LNCAP (cell line): ENCODE results near the gene APLP2.

ENCODE experiments used
- TF ChIP-seq, protein P1 (sequence below): fragments of 450-650 bp; IDR thresholded peaks from 2 replicates; pipeline ENCODE4 v1.5.1; 2017; ENCODE audit warnings: mild to moderate bottlenecking

Gene APLP2

DNA sequence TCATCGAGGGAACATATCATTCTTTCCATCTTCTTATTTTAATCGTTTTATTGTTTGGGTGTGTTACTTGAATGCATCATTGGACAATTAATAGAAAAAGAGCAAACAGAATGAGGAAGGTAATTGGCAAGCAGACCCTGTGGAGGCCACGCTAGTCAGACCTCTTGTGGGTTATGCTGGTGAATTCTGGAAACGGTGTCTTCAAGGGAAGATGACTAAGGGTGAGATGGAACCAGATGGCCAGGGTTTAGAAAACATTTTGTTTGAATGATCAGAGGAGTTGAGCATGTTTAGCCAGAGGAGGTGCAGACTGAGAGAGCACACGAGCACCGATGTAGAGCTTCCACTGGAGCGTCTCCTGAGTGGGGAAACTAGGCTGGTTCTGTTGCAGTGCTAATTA is 98.4 kb downstream of the APLP2 start:
- TF ChIP-seq, protein P1, sequence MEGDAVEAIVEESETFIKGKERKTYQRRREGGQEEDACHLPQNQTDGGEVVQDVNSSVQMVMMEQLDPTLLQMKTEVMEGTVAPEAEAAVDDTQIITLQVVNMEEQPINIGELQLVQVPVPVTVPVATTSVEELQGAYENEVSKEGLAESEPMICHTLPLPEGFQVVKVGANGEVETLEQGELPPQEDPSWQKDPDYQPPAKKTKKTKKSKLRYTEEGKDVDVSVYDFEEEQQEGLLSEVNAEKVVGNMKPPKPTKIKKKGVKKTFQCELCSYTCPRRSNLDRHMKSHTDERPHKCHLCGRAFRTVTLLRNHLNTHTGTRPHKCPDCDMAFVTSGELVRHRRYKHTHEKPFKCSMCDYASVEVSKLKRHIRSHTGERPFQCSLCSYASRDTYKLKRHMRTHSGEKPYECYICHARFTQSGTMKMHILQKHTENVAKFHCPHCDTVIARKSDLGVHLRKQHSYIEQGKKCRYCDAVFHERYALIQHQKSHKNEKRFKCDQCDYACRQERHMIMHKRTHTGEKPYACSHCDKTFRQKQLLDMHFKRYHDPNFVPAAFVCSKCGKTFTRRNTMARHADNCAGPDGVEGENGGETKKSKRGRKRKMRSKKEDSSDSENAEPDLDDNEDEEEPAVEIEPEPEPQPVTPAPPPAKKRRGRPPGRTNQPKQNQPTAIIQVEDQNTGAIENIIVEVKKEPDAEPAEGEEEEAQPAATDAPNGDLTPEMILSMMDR: no peak

DNA sequence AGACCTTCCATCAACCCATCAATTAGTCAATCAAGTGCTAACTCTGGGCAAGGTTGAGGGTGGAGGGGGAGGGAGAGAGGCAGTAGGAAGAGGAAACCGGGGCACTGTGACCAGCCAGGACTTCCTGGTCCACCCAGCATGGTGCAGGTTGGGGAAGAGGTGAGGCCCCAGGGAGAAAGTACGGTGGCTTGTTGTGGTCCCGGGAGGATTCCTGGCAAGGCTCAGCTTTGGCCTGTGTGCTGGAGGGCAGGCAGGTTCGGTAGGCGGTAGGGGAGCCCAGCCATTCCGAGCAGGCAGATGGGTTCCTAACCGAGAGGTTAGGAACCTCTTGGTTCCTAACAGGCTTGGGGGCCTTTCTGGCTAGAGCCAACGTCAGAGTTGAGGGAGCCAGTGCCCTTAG is 100.7 kb downstream of the APLP2 start:
- TF ChIP-seq, protein P1: no peak

DNA sequence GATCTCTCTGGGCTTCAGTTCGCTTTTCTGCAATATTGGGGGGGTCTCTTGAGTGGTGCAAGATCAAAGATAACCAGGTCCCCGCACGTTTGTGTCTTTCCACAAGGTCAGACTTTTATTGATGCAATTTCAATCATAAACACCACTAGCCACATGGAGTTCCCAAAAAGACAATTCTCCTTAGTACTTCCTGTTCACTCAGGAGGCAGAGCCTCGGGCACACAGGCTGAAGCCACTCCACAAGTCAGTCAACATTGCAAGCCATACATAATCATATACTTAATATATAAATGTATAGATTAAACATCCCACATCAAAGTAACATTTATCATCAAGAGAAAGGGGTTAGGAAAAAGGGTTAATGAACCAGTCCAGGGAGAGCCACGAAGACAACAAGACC is 101.8 kb downstream of the APLP2 start:
- TF ChIP-seq, protein P1: no peak

DNA sequence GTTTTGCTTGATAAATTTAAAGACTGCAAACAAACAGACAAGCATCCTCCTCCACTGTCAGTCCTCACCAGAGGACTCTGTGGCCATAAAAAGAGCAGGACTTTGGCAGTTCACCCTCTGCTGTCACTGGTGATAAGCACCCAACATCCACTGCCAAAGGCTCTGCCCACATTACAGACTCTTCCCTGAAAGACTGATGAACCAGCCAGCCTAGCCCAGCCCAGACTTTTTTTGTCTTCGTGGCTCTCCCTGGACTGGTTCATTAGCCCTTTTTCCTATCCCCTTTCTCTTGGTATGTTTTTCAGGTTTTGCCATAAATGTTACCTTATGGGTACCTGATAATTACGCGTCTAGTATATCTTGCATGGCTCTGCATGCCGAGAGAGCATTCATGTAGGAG is 104.9 kb downstream of the APLP2 start:
- TF ChIP-seq, protein P1: no peak

DNA sequence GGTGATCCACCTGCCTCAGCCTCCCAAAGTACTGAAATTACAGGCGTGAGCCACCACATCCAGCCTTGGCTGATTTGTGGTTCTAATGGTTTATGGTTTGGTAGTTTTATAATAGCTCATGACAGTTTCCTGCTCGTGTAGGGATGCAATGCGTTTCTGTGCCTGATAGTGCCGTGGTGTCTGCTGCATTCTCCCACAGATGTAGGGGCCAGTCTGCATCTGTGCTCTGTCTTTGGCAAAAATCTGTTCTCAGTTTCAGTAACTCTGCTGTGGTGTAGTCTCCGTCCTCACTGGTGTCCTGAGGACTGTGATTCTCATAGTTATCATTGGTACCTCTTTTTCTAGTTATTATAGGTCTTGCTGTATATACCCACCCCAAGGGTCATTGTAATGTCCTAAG is 106.2 kb downstream of the APLP2 start:
- TF ChIP-seq, protein P1: no peak

DNA sequence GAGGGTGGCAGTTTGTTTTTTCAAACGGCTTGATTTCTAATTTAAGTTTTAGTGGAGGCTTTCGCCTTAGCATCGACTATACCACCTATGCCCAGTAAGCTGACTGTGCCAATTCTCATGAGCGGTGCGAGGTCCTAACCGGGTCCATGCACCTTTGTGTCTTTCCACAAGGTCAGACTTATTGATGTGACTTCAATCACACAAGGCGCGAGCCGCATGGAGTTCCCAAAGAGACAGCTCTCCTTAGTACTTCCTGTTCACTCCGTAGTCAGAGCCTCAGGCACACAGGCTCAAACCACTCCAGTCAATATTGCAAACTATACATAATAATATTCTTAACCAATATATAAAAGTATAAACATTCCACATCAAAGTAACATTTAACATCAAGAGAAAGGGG is 108.1 kb downstream of the APLP2 start:
- TF ChIP-seq, protein P1: no peak

DNA sequence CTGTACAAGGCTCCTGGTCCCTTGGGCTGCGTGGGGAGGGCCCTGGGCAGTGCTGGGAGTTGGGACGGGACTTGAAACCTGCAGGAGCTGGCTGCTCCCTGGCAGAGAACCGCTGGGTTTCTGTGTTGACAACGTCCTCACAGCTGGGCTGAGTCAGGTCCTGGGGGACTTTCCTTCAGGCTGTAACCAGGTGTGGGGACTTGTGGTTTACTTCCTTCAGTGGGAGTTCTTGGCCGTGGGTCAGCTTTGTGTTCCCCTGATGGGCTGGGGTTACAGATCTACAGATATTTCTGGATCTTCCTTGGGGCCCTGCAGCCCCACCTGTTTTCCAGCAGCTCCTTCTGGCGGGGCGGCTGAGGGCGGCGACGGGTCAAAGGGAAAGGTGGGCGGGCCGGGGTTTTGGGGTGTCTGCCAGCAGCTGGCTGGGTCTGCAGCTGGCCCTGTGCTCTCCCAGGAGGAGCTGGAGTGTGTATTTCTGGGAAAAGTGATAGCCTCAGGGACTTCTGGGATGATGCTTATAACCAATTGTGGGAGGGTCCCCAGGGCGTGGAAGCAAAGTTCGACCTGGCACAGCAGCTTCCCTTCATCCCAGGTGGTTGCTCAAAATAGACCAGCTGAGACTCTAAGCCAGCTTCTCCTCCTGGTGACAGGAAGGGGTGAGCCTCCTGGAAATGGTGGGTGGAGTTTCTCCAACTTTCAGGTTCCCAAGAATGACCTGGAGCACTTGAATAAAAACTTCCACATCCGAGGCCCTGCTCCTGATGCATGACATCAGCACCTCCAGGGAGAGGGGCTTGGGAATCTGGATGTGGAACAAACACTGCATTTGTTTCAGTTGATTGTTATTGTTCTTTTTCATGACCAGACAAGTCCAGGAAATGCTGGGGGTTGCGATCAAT is 109.0 kb downstream of the APLP2 start:
- TF ChIP-seq, protein P1: no peak
